H9 (cell line): ENCODE data around the gene CADPS2. TPM values are rescaled to one million over a fixed set of nuclear protein-coding genes. Genes with fewer than 3 reads are reported as not detected.

Source experiments
- DNase-seq: peaks from one replicate; pipeline ENCODE4 v3.0.0-alpha.2; 2017
- H2AFZ ChIP-seq: one replicate; pipeline ENCODE4 v1.6.1; 2013; ENCODE audit warnings: mild to moderate bottlenecking, low read length, control low read depth, moderate library complexity
- H2AK5ac ChIP-seq: 2 replicates; pipeline ENCODE4 v1.6.1; 2013; ENCODE audit warnings: low read length, control low read depth, mixed read lengths; ENCODE audit not compliant: insufficient read length
- H2BK120ac ChIP-seq: one replicate; pipeline ENCODE4 v1.6.1; 2013; ENCODE audit warnings: low read depth, mild to moderate bottlenecking, low read length, control low read depth, inconsistent platforms; ENCODE audit not compliant: poor library complexity, severe bottlenecking
- H2BK12ac ChIP-seq: 2 replicates; pipeline ENCODE4 v1.6.1; 2013; ENCODE audit warnings: low read length, control low read depth, mixed read lengths, low read depth; ENCODE audit not compliant: insufficient read length
- H2BK15ac ChIP-seq: 2 replicates; pipeline ENCODE4 v1.6.1; 2013; ENCODE audit warnings: low read depth, low read length, control low read depth
- H2BK20ac ChIP-seq: one replicate; pipeline ENCODE4 v1.6.1; 2013; ENCODE audit warnings: low read depth, mild to moderate bottlenecking, low read length, control low read depth, inconsistent platforms; ENCODE audit not compliant: poor library complexity, severe bottlenecking
- H2BK5ac ChIP-seq: 2 replicates; pipeline ENCODE4 v1.6.1; 2013; ENCODE audit warnings: low read length, control low read depth, mixed read lengths; ENCODE audit not compliant: insufficient read length
- H3K14ac ChIP-seq: 2 replicates; pipeline ENCODE4 v1.6.1; 2013; ENCODE audit warnings: low read length, control low read depth; ENCODE audit not compliant: insufficient read depth
- H3K18ac ChIP-seq: 2 replicates; pipeline ENCODE4 v1.6.1; 2013; ENCODE audit warnings: low read depth, mild to moderate bottlenecking, mixed read lengths, low read length, control low read depth; ENCODE audit not compliant: insufficient read length
- H3K23ac ChIP-seq: 2 replicates; pipeline ENCODE4 v1.6.1; 2013; ENCODE audit warnings: low read length, control low read depth, mixed read lengths, low read depth; ENCODE audit not compliant: insufficient read length
- H3K23me2 ChIP-seq: 2 replicates; pipeline ENCODE4 v1.6.1; 2013; ENCODE audit warnings: low read depth, mild to moderate bottlenecking, mixed read lengths, low read length, control low read depth; ENCODE audit not compliant: insufficient read length, poor library complexity, severe bottlenecking
- H3K27ac ChIP-seq: 2 replicates; pipeline ENCODE4 v1.5.1; 2013; ENCODE audit warnings: low read length, control low read depth, mixed read lengths, low read depth; ENCODE audit not compliant: insufficient read length
- H3K27me3 ChIP-seq: 2 replicates; pipeline ENCODE4 v1.6.1; 2013; ENCODE audit warnings: low read length, control low read depth, inconsistent platforms; ENCODE audit not compliant: insufficient read depth
- H3K4ac ChIP-seq: 2 replicates; pipeline ENCODE4 v1.6.1; 2013; ENCODE audit warnings: low read depth, mild to moderate bottlenecking, control low read depth, inconsistent platforms, low read length, moderate library complexity
- H3K4me1 ChIP-seq: 2 replicates; pipeline ENCODE4 v1.6.1; 2013; ENCODE audit warnings: low read length, control low read depth, inconsistent platforms; ENCODE audit not compliant: insufficient read depth
- H3K4me2 ChIP-seq: 2 replicates; pipeline ENCODE4 v1.6.1; 2013; ENCODE audit warnings: low read length, control low read depth, mixed read lengths; ENCODE audit not compliant: insufficient read length, insufficient read depth
- H3K56ac ChIP-seq: 2 replicates; pipeline ENCODE4 v1.6.1; 2013; ENCODE audit warnings: low read depth, mild to moderate bottlenecking, mixed read lengths, low read length, control low read depth; ENCODE audit not compliant: insufficient read length
- H3K79me1 ChIP-seq: 2 replicates; pipeline ENCODE4 v1.6.1; 2013; ENCODE audit warnings: low read depth, mild to moderate bottlenecking, moderate library complexity, low read length, control low read depth, inconsistent platforms; ENCODE audit not compliant: insufficient read depth, poor library complexity, severe bottlenecking
- H3K79me2 ChIP-seq: 2 replicates; pipeline ENCODE4 v1.6.1; 2013; ENCODE audit warnings: low read length, control low read depth, inconsistent platforms; ENCODE audit not compliant: insufficient read depth
- H3K9ac ChIP-seq: 2 replicates; pipeline ENCODE4 v1.6.1; 2013; ENCODE audit warnings: low read length, control low read depth, mixed read lengths; ENCODE audit not compliant: insufficient read length; ENCODE audit errors: extremely low read depth
- H3K9me3 ChIP-seq: one replicate; pipeline ENCODE4 v1.6.1; 2013; ENCODE audit warnings: low read depth, low read length, inconsistent platforms; ENCODE audit not compliant: control insufficient read depth
- H3T11ph ChIP-seq: one replicate; pipeline ENCODE4 v1.6.1; 2013; ENCODE audit warnings: mild to moderate bottlenecking, low read length, control low read depth, inconsistent platforms
- H4K20me1 ChIP-seq: one replicate; pipeline ENCODE4 v1.6.1; 2013; ENCODE audit not compliant: control insufficient read depth, insufficient read length, insufficient read depth
- H4K5ac ChIP-seq: 2 replicates; pipeline ENCODE4 v1.6.1; 2013; ENCODE audit warnings: low read depth, mild to moderate bottlenecking, mixed read lengths, low read length, control low read depth; ENCODE audit not compliant: insufficient read length
- H4K8ac ChIP-seq: replicated peaks from 2 replicates; pipeline ENCODE4 v1.6.1; 2013; ENCODE audit warnings: low read length, control low read depth, mixed read lengths, low read depth; ENCODE audit not compliant: insufficient read length
- H4K91ac ChIP-seq: 2 replicates; pipeline ENCODE4 v1.6.1; 2013; ENCODE audit warnings: low read depth, mild to moderate bottlenecking, moderate library complexity, mixed read lengths, low read length, control low read depth; ENCODE audit not compliant: insufficient read length
- H3K27ac Mint-ChIP-seq, 3 experiments: 2 replicates in 2 of 3; 3 replicates in 1 of 3; pipeline ENCODE4 v1.8.0; 2020 to 2021; ENCODE audit warnings: mixed read lengths in 3 of 3, mild to moderate bottlenecking in 1 of 3, moderate library complexity in 1 of 3
- H3K27me3 Mint-ChIP-seq: 2 replicates; pipeline ENCODE4 v1.8.0; 2021; ENCODE audit warnings: low read depth, mild to moderate bottlenecking, moderate library complexity, mixed read lengths
- H3K36me3 Mint-ChIP-seq, 3 experiments: 2 replicates in 2 of 3; 3 replicates in 1 of 3; pipeline ENCODE4 v1.8.0; 2020 to 2021; ENCODE audit warnings: low read depth in 3 of 3, mixed read lengths in 3 of 3; ENCODE audit not compliant: insufficient read depth in 1 of 3
- H3K4me1 Mint-ChIP-seq, 2 experiments: 2 replicates each; pipeline ENCODE4 v1.8.0; 2020; ENCODE audit warnings: mixed read lengths in 2 of 2
- H3K4me3 Mint-ChIP-seq, 2 experiments: 2 replicates in 1 of 2; 3 replicates in 1 of 2; pipeline ENCODE4 v1.8.0; 2020 to 2021; ENCODE audit warnings: mild to moderate bottlenecking in 2 of 2, mixed read lengths in 2 of 2, moderate library complexity in 1 of 2
- H3K9me3 Mint-ChIP-seq, 2 experiments: 2 replicates in 1 of 2; 3 replicates in 1 of 2; pipeline ENCODE4 v1.8.0; 2020; ENCODE audit warnings: mild to moderate bottlenecking in 2 of 2, mixed read lengths in 2 of 2, moderate library complexity in 1 of 2
- WGBS: extraction: QIAGEN DNeasy Blood & Tissue Kit; methylation state at CpG from one replicate; pipeline ENCODE4 v1.1.7; 2013; ENCODE audit warnings: missing lambda C conversion rate, low lambda C conversion rate, mixed read lengths; ENCODE audit not compliant: insufficient read length; ENCODE audit errors: extremely low coverage; 5-methylcytosine and 5-hydroxymethylcytosine counted together
- total RNA-seq: library from RNA; stranded (reverse); gene quantifications from 2 replicates; pipeline ENCODE4 v1.2.1, GENCODE V29; 2021
- TF ChIP-seq, protein P1 (sequence below): fragments of 200-600 bp; sonication (generic); conservative IDR thresholded peaks from 3 replicates; pipeline ENCODE4 v1.8.0; 2021; ENCODE audit warnings: antibody characterized with exemption, mild to moderate bottlenecking

CADPS2 gene
- total RNA-seq, 1 experiment from 2014 or later: 7.1 TPM

DNA sequence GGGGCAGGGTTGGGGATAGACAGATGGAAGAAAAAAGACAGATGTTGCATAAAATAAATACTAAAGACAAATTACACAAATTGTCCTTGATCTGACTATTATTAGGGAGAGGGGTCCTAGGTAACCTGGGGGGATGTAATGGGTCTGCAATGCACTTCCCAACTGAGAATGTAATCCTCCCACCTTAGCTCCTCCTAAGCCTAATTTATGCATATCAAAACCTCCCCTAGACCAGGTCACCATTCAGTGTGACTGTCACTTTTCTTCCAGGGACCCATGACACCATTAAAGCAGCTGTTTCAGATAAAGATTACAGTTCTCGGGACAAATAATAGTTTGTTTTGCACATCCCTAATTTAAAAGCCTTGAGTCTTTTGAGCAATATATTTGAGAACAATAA lies 447.8 kb downstream of the CADPS2 start:
- H3K4ac ChIP-seq: no peak overlapping the region
- no peak overlapping the region for H3K23ac ChIP-seq
- TF ChIP-seq, protein P1, sequence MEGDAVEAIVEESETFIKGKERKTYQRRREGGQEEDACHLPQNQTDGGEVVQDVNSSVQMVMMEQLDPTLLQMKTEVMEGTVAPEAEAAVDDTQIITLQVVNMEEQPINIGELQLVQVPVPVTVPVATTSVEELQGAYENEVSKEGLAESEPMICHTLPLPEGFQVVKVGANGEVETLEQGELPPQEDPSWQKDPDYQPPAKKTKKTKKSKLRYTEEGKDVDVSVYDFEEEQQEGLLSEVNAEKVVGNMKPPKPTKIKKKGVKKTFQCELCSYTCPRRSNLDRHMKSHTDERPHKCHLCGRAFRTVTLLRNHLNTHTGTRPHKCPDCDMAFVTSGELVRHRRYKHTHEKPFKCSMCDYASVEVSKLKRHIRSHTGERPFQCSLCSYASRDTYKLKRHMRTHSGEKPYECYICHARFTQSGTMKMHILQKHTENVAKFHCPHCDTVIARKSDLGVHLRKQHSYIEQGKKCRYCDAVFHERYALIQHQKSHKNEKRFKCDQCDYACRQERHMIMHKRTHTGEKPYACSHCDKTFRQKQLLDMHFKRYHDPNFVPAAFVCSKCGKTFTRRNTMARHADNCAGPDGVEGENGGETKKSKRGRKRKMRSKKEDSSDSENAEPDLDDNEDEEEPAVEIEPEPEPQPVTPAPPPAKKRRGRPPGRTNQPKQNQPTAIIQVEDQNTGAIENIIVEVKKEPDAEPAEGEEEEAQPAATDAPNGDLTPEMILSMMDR: no peak
- no peak overlapping the region for H3K9ac ChIP-seq
- H2BK120ac ChIP-seq: no peak overlapping the region
- H4K91ac ChIP-seq: no peak overlapping the region
- peak overlapping the region; percentile 70 for H3K27ac ChIP-seq
- H2AFZ ChIP-seq: no peak overlapping the region
- Mint-ChIP-seq H3K4me3 (peak overlapping the region; percentile 45 to 69), H3K27ac (peak overlapping the region; percentile 94 to 99 (median 98)), H3K36me3 (no peaks in the 10 kb centered on the region), H3K27me3 (no peaks in the 10 kb centered on the region), H3K4me1 (peaks cover 86 to 90% of the 10 kb centered on the region in 2 experiments), H3K9me3 (no peaks in the 10 kb centered on the region; a peak in 1 of 5 replicates)
- no peaks in the 10 kb centered on the region for H3K9me3 ChIP-seq
- no peak overlapping the region for H2BK12ac ChIP-seq
- no peak overlapping the region for H3K18ac ChIP-seq
- H4K20me1 ChIP-seq: no peaks in the 10 kb centered on the region
- H3K79me1 ChIP-seq: no peaks in the 10 kb centered on the region
- no peaks in the 10 kb centered on the region for H3K23me2 ChIP-seq
- no peak for DNase-seq
- no peak overlapping the region for H2BK5ac ChIP-seq
- H3K27me3 ChIP-seq: no peaks in the 10 kb centered on the region
- H3K79me2 ChIP-seq: no peaks in the 10 kb centered on the region
- whole genome bisulfite sequencing: no CpG with 5 or more reads among the region's 1 CpG
- no peak overlapping the region for H3T11ph ChIP-seq
- no peak overlapping the region for H2BK20ac ChIP-seq
- no peak overlapping the region for H4K5ac ChIP-seq
- no peak overlapping the region for H2BK15ac ChIP-seq
- peak overlapping the region; percentile 59 for H3K4me2 ChIP-seq
- H4K8ac ChIP-seq: no peak overlapping the region
- H3K4me1 ChIP-seq: peaks cover 13% of the 10 kb centered on the region; the same call in 1 of the 2 replicates
- no peak overlapping the region for H3K56ac ChIP-seq
- H3K14ac ChIP-seq: no peak overlapping the region
- H2AK5ac ChIP-seq: no peak overlapping the region
